ENCODE measurements around the gene R3HDML.
A peak's percentile ranks its signal among the peaks of the same experiment; 100 is the strongest.

R3HDML gene

DNA sequence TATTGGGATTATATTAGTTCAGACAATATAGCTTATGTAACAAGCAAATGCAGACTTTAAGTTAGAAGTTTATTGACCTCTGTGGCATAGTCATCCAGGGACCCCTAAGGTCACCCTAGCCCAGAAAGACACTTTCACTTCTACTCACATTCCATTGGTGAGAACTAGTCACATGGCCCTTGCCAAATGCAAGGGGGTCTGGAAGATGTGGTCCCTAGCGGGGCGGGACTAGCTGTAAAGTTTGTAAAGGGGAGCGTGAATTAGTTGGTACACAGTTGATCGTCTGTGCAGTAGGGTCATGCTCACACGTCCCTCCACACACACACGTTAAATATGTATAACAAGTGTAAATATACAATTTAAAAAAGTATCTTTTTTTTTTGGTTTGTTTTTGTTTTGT, 27.9 kb downstream of the R3HDML start:
- DNase-seq = no peak

- peak; percentile 86 for DNase-seq
Observed at GRCh38 chr20:44367746-44368145, 30.9 kb downstream of the R3HDML start.

DNA sequence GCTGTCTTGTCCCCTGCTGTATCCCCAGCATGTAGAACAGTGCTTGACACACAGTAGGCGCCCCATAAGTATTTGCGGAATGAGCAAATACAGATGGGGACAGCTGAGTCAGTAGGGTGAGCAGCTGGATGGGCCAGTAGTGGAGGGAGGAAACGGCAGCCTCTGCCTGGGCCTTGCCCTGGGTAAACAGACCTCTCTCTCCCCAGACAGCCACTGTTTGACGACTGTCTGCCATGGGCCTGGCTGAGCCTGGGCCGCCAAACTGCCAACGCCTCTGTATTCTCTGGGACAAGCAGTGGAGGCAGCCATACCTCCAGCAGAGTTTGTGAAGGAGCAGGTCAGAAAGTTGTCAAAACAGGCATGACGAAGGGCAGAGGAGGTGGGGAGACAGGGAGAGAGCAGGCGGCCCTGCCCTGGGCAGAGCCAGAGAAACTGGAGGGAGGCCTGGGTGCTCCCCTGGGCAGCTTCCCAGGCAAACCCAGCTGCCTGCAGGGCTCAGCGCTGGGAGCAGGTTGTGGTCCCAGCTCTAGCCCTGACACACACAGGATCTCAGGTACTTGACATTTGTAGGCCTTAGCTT, 33.9 kb downstream of the R3HDML start:
- DNase-seq = no peak

GRCh38 chr20:44382641-44383040, 45.8 kb downstream of the R3HDML start:
- DNase-seq = no peak

DNA sequence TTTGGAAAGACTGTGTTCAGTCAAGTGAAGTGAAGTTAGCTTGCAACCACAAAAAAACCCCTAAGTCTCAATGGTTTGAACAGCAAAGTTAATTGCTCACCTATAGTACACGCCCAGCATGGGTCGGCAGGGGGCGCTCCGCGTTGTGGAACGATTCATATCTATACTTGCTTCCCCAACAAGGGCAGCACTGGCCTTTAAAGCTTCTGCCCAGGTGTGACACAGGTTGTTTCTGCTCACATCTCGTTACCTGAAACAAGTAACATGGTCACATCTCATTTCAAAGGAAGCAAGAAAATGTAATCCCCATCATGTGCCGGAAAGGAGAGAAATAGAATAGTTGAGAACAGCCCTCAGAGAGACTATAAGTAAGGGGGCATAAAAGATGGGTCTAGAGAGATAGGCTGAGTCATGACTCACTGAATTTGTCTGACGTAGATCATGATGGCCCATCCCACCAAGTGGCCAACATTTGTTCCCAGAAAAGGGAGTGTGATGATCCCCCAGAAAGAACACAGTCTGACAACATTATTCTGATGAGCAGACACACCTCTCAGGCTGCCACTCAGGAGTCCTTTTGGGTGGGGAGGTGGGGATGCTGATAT, 47.7 kb downstream of the R3HDML start:
- peak; percentile 82 for DNase-seq

DNA sequence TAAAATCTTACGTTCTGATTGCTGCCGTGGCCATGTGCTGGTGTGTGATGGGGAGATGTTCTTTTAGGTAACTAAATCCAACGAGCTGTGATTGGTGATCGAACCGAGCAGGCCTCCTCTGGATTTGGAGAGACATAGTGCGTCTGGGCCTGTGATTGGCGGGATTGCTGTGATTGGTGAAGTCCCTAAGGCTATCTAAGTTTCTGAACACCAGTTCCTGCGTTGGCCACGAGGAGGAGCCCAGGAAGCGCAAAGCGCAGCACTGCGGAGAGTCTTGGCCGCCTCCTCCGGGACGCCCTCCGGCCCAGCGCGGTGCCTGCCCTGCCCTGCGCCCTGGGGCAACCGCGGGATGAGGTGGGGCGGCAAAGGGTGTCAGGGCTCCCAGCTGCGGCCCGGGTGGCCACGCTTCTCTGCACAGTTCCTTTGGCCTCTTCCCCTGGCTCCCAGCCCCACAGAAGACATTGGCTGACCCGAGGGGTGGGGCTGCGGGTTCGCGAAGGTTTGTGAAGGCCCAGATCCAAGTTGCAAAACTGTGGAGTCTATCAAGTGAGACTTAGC, 51.7 kb downstream of the R3HDML start:
- DNase-seq = peak; percentile 80

DNA sequence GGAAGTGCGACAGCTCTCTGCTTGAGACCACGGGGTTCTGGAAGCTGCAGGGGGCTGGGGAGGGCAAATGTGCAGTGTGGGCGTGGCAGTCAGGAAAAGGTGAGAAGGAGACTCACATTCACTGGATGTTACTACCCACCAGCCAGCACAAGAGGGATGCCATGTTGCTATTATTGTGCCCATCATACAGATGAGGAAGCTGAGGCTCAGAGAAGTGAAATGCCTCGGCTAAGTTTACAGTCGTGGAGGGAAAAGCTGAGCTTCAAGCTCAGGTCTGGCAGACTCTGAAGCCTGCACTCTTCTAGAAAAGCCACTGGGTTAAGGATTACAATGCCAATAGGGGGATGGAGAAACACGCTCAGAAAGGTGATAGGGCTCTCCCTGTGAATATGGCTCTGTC, 53.0 kb downstream of the R3HDML start:
- DNase-seq = no peak

GRCh38 chr20:44390280-44390679, 53.4 kb downstream of the R3HDML start:
- no peak for DNase-seq

DNA sequence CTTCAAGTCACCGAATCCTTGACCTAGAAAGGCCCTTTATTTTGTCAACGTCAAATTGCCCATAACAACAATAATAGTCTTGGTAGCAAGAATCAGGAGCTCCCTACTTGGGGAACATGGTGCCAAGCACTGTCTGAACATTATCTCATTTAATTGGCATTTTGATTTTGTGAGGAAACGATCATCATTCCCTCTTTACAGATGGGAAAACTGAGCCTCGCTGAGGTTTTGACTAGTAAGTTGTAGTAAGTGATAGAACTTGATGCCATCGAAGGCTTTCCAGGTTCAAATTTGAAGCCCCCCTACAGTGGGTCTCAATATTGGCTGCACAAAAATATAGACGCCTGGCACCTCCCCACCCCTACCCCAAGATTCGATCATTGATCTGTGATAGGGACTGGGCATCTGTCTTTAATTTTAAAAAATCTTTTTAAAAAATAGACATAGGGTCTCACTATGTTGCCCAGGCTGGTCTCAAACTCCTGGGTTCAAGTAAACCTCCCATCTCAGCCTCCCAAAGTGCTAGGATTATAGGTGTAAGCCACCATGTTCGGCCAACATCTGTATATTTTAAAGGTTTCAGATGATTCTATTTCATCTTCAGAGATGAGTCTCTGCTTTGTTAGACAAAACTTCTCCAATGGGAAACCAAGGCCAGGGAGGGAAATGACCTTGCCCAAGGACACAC, 55.4 kb downstream of the R3HDML start:
- no peak for DNase-seq

DNA sequence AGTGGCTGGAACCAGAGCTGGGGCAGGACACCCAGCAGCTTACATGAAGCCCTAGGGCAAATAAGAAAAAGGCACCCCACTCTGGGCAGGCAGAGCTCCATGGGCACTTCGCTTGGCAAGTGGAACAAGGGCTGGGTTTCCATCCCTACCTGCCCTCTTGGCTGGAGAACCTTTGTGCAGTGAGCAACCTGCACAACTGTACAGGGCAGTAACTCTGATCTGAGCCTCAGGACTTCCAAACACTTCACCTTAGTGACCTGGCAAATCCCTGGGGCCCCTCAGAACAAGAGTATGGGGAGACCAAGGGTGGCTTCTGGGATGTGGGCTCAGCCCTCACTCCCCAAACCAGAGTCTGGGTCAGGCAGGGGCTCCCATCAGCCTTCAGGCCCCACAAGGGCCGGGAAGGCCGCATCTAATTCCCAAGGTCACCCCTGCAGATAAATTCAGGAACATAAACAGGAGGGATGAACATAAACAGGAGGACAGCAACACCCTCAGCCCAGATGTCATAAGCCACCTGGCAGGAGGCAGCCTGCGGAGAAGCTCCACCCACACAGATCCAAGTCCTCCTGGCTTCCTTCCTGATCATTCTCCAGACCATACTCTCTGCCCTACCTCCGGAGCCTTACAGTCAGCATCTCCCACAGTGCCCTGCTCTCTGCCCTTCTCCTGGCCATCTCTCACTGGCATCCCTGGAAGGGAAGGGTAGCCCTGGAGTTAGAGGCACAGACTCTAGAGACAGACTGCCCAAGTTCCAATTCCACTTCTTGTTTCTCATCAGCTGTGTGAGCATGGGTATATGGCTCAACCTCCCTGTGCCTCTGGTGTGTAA, 56.1 kb downstream of the R3HDML start:
- DNase-seq = no peak

DNA sequence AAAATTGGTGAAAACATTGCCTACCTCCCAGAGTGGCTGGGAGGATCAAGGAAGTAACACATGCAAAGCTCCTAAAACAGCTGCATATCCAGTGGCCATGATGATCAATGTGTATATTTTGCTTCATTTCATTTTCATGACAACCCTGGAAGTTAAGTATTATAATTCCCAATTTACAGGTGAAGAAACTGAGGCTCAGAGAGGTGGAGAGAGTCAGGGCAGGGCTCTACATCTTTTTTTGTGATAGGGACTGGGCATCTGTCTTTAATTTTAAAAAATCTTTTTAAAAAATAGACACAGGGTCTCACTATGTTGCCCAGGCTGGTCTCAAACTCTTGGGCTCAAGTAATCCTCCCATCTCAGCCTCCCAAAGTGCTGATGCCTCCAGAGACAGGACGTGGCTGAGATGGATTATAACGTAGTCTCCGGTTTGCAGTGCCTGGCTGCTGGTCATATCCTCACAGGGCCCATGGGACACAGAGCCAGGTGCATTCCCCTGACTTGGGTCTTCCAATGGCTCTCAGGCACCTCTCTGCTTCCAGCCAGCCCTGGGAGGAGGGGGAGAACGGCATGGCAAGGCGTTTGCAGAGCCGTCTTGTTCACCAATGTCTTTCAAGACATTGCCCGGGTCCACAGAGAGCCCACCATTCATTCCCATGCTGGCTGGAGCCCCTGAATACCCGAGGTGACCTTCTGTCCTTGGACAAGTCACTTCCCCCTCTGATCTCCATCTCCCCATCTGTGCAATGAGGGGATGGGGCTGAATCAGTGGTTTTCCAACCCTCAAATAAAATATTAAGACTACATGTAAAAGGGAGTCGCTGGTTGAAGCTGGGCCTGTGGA, 57.0 kb downstream of the R3HDML start:
- DNase-seq = no peak

- DNase-seq = no peak
Observed at GRCh38 chr20:44394452-44394701, 57.5 kb downstream of the R3HDML start.

DNA sequence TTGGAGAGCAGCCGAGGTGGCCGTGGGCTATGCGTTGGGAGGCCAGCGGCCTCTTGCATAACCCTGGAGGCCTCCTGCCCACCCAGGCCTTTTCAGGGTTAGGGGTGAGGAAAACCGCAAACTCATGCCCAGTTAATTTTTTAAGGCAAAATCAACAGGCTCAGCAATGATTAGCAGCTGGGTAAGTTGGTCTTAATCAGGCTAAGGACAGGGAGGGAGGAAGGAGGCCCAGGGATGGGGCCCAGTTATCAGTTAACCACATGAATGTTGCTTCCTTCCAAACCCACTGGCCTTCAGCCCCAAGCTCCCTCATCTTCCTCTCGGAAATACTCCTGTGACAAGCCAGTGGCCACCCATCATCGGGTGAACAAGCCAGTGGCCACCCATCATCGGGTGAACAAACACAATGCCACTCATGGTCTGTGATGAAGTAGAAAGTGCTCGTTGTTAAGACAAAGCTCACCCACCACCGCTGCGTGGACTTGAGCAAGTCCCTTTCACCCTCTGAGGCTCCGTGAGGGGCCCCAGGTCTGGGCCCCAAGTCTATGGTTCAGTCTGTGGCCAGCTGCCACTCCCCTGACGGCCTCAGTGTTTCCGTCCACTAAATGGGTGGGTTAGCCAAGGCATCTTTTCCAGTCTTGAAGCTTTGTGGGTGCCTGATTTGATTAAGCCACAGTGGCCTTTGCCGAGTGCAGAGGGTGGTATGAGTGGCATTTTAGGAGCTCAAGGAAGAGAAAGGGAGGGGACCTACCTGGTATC, 58.0 kb downstream of the R3HDML start:
- peak; percentile 93 for DNase-seq

DNA sequence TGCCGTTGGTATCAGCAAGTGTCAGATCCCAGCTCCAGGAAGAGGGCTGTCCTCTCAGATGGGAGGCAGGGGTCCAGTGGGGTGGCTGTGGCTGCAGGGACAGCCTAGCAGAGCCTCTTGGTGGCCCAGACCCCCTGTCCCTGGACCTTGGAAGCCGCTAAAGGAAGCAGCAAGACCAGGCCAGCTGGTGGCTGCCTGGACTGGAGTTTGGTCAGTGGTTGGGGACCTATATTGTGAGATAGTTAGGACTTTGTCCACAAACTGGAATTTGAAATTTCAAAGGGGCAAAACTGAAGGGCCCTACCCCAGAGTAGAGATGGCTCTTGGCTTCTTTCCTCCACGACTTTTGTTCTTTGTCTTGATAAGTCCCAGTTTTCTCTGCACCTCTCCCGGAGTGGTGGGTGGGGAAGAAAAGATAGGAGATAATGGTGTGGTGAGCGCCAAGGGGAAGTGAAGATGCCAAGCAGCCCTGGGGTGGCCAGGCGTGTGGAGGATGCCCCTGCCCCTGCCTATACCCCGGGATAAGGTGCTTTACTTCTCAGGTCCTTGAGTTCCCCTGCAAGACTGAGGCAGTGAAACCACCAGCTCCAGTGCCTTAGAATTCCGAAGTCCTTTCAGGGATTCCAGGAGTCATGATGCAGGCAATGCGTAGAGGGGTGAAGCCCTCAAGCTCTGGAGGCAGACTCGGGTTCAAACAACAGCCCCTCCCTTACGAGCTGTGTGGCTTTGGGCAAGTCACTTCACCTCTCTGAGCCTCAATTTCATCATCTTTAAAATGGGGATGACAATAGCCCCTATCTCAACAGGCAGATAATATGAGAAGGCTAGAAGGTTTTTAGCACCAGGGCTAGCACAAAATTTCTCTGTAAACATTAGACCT, 58.9 kb downstream of the R3HDML start:
- peak; percentile 48 for DNase-seq

DNA sequence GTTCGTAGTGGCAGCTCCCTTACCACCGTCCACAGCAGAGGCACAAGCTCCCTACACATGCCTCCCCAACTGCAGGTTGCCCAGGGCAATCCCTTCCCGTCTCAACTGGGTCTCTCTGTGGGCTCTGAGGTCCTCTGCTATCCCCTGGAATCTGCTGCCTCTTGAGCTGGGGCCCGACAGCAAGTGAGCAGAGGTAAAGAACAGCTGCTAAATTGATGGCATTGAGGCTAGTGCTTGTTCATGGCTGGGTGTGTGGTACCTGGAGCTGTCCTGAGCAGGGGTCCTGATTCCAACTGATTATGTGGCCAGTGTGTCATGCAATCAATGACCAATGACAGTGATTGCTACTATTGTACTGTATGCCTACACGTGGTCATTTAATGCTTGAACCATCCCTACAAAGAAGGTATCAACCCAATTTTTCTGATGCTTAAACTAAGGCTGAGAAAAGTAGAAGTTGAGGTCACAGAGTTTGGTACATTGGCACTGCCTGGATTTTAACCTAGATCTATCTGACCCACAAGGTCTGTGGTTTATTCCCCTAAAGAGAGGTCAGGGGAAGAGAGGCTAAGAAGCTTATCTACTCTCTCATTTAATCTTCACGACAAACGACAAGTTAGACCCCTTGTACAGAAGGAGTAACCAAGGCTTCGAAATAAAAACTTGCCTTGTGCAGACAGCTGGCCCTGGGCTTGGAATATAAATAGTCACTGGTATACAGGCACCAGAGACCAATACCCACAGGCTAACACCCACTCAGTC, 59.7 kb downstream of the R3HDML start:
- DNase-seq = peak; percentile 63

DNA sequence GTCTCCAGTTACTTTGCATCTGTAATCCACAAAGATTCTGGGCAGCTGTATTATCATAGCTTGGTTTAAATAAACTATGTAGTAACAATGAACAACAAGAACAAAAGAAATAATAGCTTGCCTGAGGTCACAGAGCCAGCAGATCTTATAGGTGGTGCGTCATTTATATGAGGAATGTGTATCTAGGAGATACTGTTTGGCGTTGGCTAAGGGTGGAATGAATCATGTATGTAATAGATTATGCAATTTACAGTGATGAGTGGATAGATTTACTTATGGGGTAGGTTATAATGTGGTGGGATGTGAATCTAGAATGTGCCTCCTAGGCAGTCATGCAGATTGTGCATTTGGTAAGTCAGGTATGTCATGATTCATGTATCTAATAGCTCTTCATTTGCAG, 61.5 kb downstream of the R3HDML start:
- no peak for DNase-seq

DNA sequence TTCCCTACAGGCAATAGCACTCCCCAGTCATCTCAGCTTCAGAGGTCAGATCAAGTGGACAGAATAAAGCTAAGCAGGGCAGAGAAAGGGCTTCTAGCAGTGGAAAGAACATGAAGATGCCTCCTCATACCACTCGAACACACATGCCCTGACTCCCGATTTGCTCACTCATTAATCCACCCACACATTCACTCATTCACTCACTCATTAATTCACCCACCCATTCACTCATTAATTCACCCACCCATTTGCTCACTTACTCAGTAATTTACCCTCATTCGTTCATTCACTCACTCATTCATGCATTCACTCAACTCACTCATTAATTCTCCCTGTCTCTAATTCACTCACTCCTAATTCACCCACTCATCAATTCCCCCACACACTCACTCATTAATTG, 62.6 kb downstream of the R3HDML start:
- no peak for DNase-seq

DNA sequence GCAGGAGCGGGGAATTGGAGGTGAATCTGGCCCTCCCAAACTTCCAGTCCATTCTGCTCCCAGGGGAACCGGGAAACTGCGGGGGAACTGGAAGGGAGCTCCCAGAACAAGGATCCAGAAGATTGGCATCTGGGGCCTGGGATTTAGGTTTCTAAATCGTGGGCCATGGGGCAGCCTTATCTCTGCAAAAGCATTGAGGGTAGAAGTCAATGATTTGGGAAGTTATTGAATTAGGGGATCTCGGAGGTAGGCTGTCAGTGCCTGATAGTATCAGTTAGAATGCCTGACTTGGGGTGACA, 63.8 kb downstream of the R3HDML start:
- DNase-seq = no peak
